NT2/D1 (cell line): ENCODE measurements around the gene SNX12.

Experiments
- SUZ12 ChIP-seq: IDR thresholded peaks from 2 replicates; pipeline ENCODE4 v1.6.1; 2011; ENCODE audit not compliant: insufficient read length, insufficient read depth; ENCODE audit errors: extremely low read depth
- YY1 ChIP-seq: IDR thresholded peaks from 2 replicates; pipeline ENCODE4 v1.6.1; 2011; ENCODE audit not compliant: insufficient read length, insufficient read depth
- ZNF274 ChIP-seq: IDR thresholded peaks from 2 replicates; pipeline ENCODE4 v1.6.1; 2011; ENCODE audit warnings: mild to moderate bottlenecking, low read depth, low read length

DNA sequence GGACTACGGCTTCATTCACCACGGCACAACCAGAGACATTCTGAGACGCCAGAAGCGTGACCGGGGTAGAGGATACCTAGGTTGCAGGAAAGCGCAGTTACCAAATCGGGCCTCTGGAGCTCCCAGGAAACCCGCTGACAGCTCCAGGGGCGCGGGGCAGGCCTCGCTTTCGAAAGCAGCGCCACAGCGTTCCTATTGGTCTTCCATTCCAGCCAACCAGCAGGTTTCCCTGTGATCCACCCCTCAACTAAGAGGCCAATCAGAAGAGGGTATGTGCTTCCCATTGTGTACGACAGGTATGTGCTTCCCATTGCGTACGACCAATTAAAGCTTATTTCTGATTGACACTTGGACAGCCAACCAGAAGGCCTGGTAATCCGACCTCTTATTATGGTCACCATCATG lies 14.9 kb downstream of the SNX12 start:
- TF ChIP-seq ZNF274 = no peak
- no peak for TF ChIP-seq YY1
- TF ChIP-seq SUZ12 = no peak
